Epithelial cell of proximal tubule (primary cell): ENCODE results near the gene GLI3. TPM values are rescaled to one million over a fixed set of nuclear protein-coding genes. Genes with fewer than 3 reads are reported as not detected.

Experiments used
- DNase-seq: peaks from one replicate; pipeline ENCODE4 v3.0.0-alpha.2; 2011; ENCODE audit warnings: low read depth
- H3K4me3 ChIP-seq: 2 replicates; pipeline ENCODE4 v1.5.1; 2011; ENCODE audit warnings: low read depth, mild to moderate bottlenecking, low read length
- CTCF ChIP-seq: conservative IDR thresholded peaks from 2 replicates; pipeline ENCODE4 v1.5.1; 2012; ENCODE audit warnings: low read depth, mild to moderate bottlenecking, low read length
- total RNA-seq: library from RNA; depleted of rRNA; stranded (reverse); fragments of >200 nt; gene quantifications from 2 replicates; pipeline ENCODE4 v1.2.3, GENCODE V29; 2015

GLI3 gene
- total RNA-seq, 1 donor from 2014 or later, result 2.6 TPM

GRCh38 chr7:42224391-42225003 is 12.5 kb downstream of the GLI3 start:
- no peak overlapping the region for H3K4me3 ChIP-seq

GRCh38 chr7:42222891-42223290 is 14.1 kb downstream of the GLI3 start:
- H3K4me3 ChIP-seq, result no peak overlapping the region
- no peak for TF ChIP-seq CTCF
- no peak for DNase-seq

More at GRCh38 chr7:42224391-42225003, 12.5 kb downstream of the GLI3 start:
- DNase-seq, result no peak
- TF ChIP-seq CTCF, result peak; percentile 29

GRCh38 chr7:42222125-42222524 is 14.9 kb downstream of the GLI3 start:
- H3K4me3 ChIP-seq, result no peak overlapping the region
- no peak for TF ChIP-seq CTCF
- DNase-seq, result no peak

GRCh38 chr7:42221304-42221703 is 15.7 kb downstream of the GLI3 start:
- no peak for DNase-seq
- no peak for TF ChIP-seq CTCF
- H3K4me3 ChIP-seq, result no peak overlapping the region

- no peak for DNase-seq
- H3K4me3 ChIP-seq, result no peak overlapping the region
- TF ChIP-seq CTCF, result no peak
Observed at GRCh38 chr7:42219447-42219846, 17.6 kb downstream of the GLI3 start.

- TF ChIP-seq CTCF, result no peak
- no peak overlapping the region for H3K4me3 ChIP-seq
- no peak for DNase-seq
Observed at GRCh38 chr7:42218248-42218647, 18.8 kb downstream of the GLI3 start.

- no peak for TF ChIP-seq CTCF
- DNase-seq, result no peak
- H3K4me3 ChIP-seq, result no peak overlapping the region
Observed at GRCh38 chr7:42217548-42217947, 19.5 kb downstream of the GLI3 start.
